H9 (cell line): Measurements from ENCODE around the gene NHSL1. TPM values are rescaled to one million over a fixed set of nuclear protein-coding genes. Genes with fewer than 3 reads are reported as not detected.

Experiments
- DNase-seq: peaks from one replicate; pipeline ENCODE4 v3.0.0-alpha.2; 2017
- H2AFZ ChIP-seq: one replicate; pipeline ENCODE4 v1.6.1; 2013; ENCODE audit warnings: mild to moderate bottlenecking, low read length, control low read depth, moderate library complexity
- H2AK5ac ChIP-seq: 2 replicates; pipeline ENCODE4 v1.6.1; 2013; ENCODE audit warnings: low read length, control low read depth, mixed read lengths; ENCODE audit not compliant: insufficient read length
- H2BK120ac ChIP-seq: one replicate; pipeline ENCODE4 v1.6.1; 2013; ENCODE audit warnings: low read depth, mild to moderate bottlenecking, low read length, control low read depth, inconsistent platforms; ENCODE audit not compliant: poor library complexity, severe bottlenecking
- H2BK12ac ChIP-seq: 2 replicates; pipeline ENCODE4 v1.6.1; 2013; ENCODE audit warnings: low read length, control low read depth, mixed read lengths, low read depth; ENCODE audit not compliant: insufficient read length
- H2BK15ac ChIP-seq: 2 replicates; pipeline ENCODE4 v1.6.1; 2013; ENCODE audit warnings: low read depth, low read length, control low read depth
- H2BK20ac ChIP-seq: one replicate; pipeline ENCODE4 v1.6.1; 2013; ENCODE audit warnings: low read depth, mild to moderate bottlenecking, low read length, control low read depth, inconsistent platforms; ENCODE audit not compliant: poor library complexity, severe bottlenecking
- H2BK5ac ChIP-seq: 2 replicates; pipeline ENCODE4 v1.6.1; 2013; ENCODE audit warnings: low read length, control low read depth, mixed read lengths; ENCODE audit not compliant: insufficient read length
- H3K14ac ChIP-seq: 2 replicates; pipeline ENCODE4 v1.6.1; 2013; ENCODE audit warnings: low read length, control low read depth; ENCODE audit not compliant: insufficient read depth
- H3K18ac ChIP-seq: 2 replicates; pipeline ENCODE4 v1.6.1; 2013; ENCODE audit warnings: low read depth, mild to moderate bottlenecking, mixed read lengths, low read length, control low read depth; ENCODE audit not compliant: insufficient read length
- H3K23ac ChIP-seq: 2 replicates; pipeline ENCODE4 v1.6.1; 2013; ENCODE audit warnings: low read length, control low read depth, mixed read lengths, low read depth; ENCODE audit not compliant: insufficient read length
- H3K23me2 ChIP-seq: 2 replicates; pipeline ENCODE4 v1.6.1; 2013; ENCODE audit warnings: low read depth, mild to moderate bottlenecking, mixed read lengths, low read length, control low read depth; ENCODE audit not compliant: insufficient read length, poor library complexity, severe bottlenecking
- H3K27ac ChIP-seq: 2 replicates; pipeline ENCODE4 v1.5.1; 2013; ENCODE audit warnings: low read length, control low read depth, mixed read lengths, low read depth; ENCODE audit not compliant: insufficient read length
- H3K27me3 ChIP-seq: 2 replicates; pipeline ENCODE4 v1.6.1; 2013; ENCODE audit warnings: low read length, control low read depth, inconsistent platforms; ENCODE audit not compliant: insufficient read depth
- H3K4ac ChIP-seq: 2 replicates; pipeline ENCODE4 v1.6.1; 2013; ENCODE audit warnings: low read depth, mild to moderate bottlenecking, control low read depth, inconsistent platforms, low read length, moderate library complexity
- H3K4me1 ChIP-seq: 2 replicates; pipeline ENCODE4 v1.6.1; 2013; ENCODE audit warnings: low read length, control low read depth, inconsistent platforms; ENCODE audit not compliant: insufficient read depth
- H3K4me2 ChIP-seq: 2 replicates; pipeline ENCODE4 v1.6.1; 2013; ENCODE audit warnings: low read length, control low read depth, mixed read lengths; ENCODE audit not compliant: insufficient read length, insufficient read depth
- H3K56ac ChIP-seq: 2 replicates; pipeline ENCODE4 v1.6.1; 2013; ENCODE audit warnings: low read depth, mild to moderate bottlenecking, mixed read lengths, low read length, control low read depth; ENCODE audit not compliant: insufficient read length
- H3K79me1 ChIP-seq: 2 replicates; pipeline ENCODE4 v1.6.1; 2013; ENCODE audit warnings: low read depth, mild to moderate bottlenecking, moderate library complexity, low read length, control low read depth, inconsistent platforms; ENCODE audit not compliant: insufficient read depth, poor library complexity, severe bottlenecking
- H3K79me2 ChIP-seq: 2 replicates; pipeline ENCODE4 v1.6.1; 2013; ENCODE audit warnings: low read length, control low read depth, inconsistent platforms; ENCODE audit not compliant: insufficient read depth
- H3K9ac ChIP-seq: 2 replicates; pipeline ENCODE4 v1.6.1; 2013; ENCODE audit warnings: low read length, control low read depth, mixed read lengths; ENCODE audit not compliant: insufficient read length; ENCODE audit errors: extremely low read depth
- H3K9me3 ChIP-seq: one replicate; pipeline ENCODE4 v1.6.1; 2013; ENCODE audit warnings: low read depth, low read length, inconsistent platforms; ENCODE audit not compliant: control insufficient read depth
- H3T11ph ChIP-seq: one replicate; pipeline ENCODE4 v1.6.1; 2013; ENCODE audit warnings: mild to moderate bottlenecking, low read length, control low read depth, inconsistent platforms
- H4K20me1 ChIP-seq: one replicate; pipeline ENCODE4 v1.6.1; 2013; ENCODE audit not compliant: control insufficient read depth, insufficient read length, insufficient read depth
- H4K5ac ChIP-seq: 2 replicates; pipeline ENCODE4 v1.6.1; 2013; ENCODE audit warnings: low read depth, mild to moderate bottlenecking, mixed read lengths, low read length, control low read depth; ENCODE audit not compliant: insufficient read length
- H4K8ac ChIP-seq: replicated peaks from 2 replicates; pipeline ENCODE4 v1.6.1; 2013; ENCODE audit warnings: low read length, control low read depth, mixed read lengths, low read depth; ENCODE audit not compliant: insufficient read length
- H4K91ac ChIP-seq: 2 replicates; pipeline ENCODE4 v1.6.1; 2013; ENCODE audit warnings: low read depth, mild to moderate bottlenecking, moderate library complexity, mixed read lengths, low read length, control low read depth; ENCODE audit not compliant: insufficient read length
- H3K27ac Mint-ChIP-seq, 3 experiments: 2 replicates in 2 of 3; 3 replicates in 1 of 3; pipeline ENCODE4 v1.8.0; 2020 to 2021; ENCODE audit warnings: mixed read lengths in 3 of 3, mild to moderate bottlenecking in 1 of 3, moderate library complexity in 1 of 3
- H3K27me3 Mint-ChIP-seq: 2 replicates; pipeline ENCODE4 v1.8.0; 2021; ENCODE audit warnings: low read depth, mild to moderate bottlenecking, moderate library complexity, mixed read lengths
- H3K36me3 Mint-ChIP-seq, 3 experiments: 2 replicates in 2 of 3; 3 replicates in 1 of 3; pipeline ENCODE4 v1.8.0; 2020 to 2021; ENCODE audit warnings: low read depth in 3 of 3, mixed read lengths in 3 of 3; ENCODE audit not compliant: insufficient read depth in 1 of 3
- H3K4me1 Mint-ChIP-seq, 2 experiments: 2 replicates each; pipeline ENCODE4 v1.8.0; 2020; ENCODE audit warnings: mixed read lengths in 2 of 2
- H3K4me3 Mint-ChIP-seq, 2 experiments: 2 replicates in 1 of 2; 3 replicates in 1 of 2; pipeline ENCODE4 v1.8.0; 2020 to 2021; ENCODE audit warnings: mild to moderate bottlenecking in 2 of 2, mixed read lengths in 2 of 2, moderate library complexity in 1 of 2
- H3K9me3 Mint-ChIP-seq, 2 experiments: 2 replicates in 1 of 2; 3 replicates in 1 of 2; pipeline ENCODE4 v1.8.0; 2020; ENCODE audit warnings: mild to moderate bottlenecking in 2 of 2, mixed read lengths in 2 of 2, moderate library complexity in 1 of 2
- WGBS: extraction: QIAGEN DNeasy Blood & Tissue Kit; methylation state at CpG from one replicate; pipeline ENCODE4 v1.1.7; 2013; ENCODE audit warnings: missing lambda C conversion rate, low lambda C conversion rate, mixed read lengths; ENCODE audit not compliant: insufficient read length; ENCODE audit errors: extremely low coverage; 5-methylcytosine and 5-hydroxymethylcytosine counted together
- total RNA-seq: library from RNA; stranded (reverse); gene quantifications from 2 replicates; pipeline ENCODE4 v1.2.1, GENCODE V29; 2021
- TF ChIP-seq, protein P1 (sequence below): fragments of 200-600 bp; sonication (generic); conservative IDR thresholded peaks from 3 replicates; pipeline ENCODE4 v1.8.0; 2021; ENCODE audit warnings: antibody characterized with exemption, mild to moderate bottlenecking

NHSL1 gene
- total RNA-seq, 1 experiment from 2014 or later, result 28.7 TPM

DNA sequence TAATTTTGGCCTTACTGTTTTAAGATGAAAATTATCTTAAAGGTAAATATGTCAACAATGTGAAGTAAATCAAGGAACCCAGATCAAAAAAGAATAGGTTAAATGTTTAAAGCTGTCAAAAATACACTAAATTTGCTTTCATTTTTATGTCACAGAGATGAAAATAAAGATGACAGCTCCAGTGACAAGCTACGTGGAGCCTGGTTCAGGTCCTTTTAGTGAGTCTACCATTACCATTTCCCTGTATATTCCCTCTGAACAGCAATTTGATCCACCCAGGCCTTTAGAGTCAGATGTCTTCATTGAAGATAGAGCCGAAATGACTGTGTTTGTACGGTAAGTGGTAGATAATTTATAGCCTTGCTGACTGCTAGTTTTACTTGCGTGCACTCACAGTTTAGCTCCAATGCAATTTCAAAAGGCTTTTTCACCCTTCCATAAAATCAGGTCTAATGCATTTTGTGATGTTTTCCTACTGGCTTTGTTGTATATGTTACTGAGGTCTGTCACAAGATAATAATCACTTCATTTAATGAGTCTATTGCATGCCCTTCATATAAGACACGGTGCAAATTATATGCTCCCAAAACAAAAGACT lies 93.4 kb downstream of the NHSL1 start:
- Mint-ChIP-seq H3K27me3 (no peaks in the 10 kb centered on the region; the same call in 1 of the 2 replicates), H3K4me1 (peaks cover 4 to 10% of the 10 kb centered on the region in 2 experiments), H3K4me3 (peak overlapping the region in 1 of 2 experiments; percentile 90; a peak in 1 of 5 replicates), H3K9me3 (no peaks in the 10 kb centered on the region; a peak in 1 of 5 replicates), H3K27ac (no peak overlapping the region), H3K36me3 (peaks cover 6 to 49% (median 47%) of the 10 kb centered on the region in 3 experiments; a peak in 6 of 7 replicates)
- Histone ChIP-seq H3K27ac (no peak overlapping the region), H3K23ac (no peak overlapping the region), H2BK20ac (no peak overlapping the region), H2AK5ac (no peak overlapping the region), H3K79me1 (no peaks in the 10 kb centered on the region), H3K4me1 (no peaks in the 10 kb centered on the region), H4K8ac (no peak overlapping the region), H2BK5ac (no peak overlapping the region), H2BK120ac (no peak overlapping the region), H3K14ac (no peak overlapping the region), H3K27me3 (no peaks in the 10 kb centered on the region), H3T11ph (no peak overlapping the region), H2AFZ (no peak overlapping the region), H3K56ac (no peak overlapping the region), H3K9ac (no peak overlapping the region), H4K5ac (no peak overlapping the region), H3K9me3 (no peaks in the 10 kb centered on the region), H4K91ac (no peak overlapping the region), H3K18ac (no peak overlapping the region), H4K20me1 (no peaks in the 10 kb centered on the region), H2BK15ac (no peak overlapping the region), H3K4me2 (no peak overlapping the region), H2BK12ac (no peak overlapping the region), H3K4ac (no peak overlapping the region), H3K79me2 (no peaks in the 10 kb centered on the region), H3K23me2 (peaks cover 17% of the 10 kb centered on the region)
- TF ChIP-seq, protein P1, sequence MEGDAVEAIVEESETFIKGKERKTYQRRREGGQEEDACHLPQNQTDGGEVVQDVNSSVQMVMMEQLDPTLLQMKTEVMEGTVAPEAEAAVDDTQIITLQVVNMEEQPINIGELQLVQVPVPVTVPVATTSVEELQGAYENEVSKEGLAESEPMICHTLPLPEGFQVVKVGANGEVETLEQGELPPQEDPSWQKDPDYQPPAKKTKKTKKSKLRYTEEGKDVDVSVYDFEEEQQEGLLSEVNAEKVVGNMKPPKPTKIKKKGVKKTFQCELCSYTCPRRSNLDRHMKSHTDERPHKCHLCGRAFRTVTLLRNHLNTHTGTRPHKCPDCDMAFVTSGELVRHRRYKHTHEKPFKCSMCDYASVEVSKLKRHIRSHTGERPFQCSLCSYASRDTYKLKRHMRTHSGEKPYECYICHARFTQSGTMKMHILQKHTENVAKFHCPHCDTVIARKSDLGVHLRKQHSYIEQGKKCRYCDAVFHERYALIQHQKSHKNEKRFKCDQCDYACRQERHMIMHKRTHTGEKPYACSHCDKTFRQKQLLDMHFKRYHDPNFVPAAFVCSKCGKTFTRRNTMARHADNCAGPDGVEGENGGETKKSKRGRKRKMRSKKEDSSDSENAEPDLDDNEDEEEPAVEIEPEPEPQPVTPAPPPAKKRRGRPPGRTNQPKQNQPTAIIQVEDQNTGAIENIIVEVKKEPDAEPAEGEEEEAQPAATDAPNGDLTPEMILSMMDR, result no peak
- no peak for DNase-seq
- WGBS, result no CpG with 5 or more reads among the region's 5 CpGs
